22Rv1 (cell line): ENCODE data around the gene TBC1D22A.

ENCODE experiments used
- ZFX ChIP-seq: fragments of 450-650 bp; IDR thresholded peaks from 2 replicates; pipeline ENCODE4 v1.6.1; 2017; ENCODE audit warnings: antibody characterized with exemption, borderline replicate concordance
- TF ChIP-seq, protein P1 (sequence below): fragments of 450-650 bp; IDR thresholded peaks from 2 replicates; pipeline ENCODE4 v1.5.1; 2017; ENCODE audit warnings: mild to moderate bottlenecking

DNA sequence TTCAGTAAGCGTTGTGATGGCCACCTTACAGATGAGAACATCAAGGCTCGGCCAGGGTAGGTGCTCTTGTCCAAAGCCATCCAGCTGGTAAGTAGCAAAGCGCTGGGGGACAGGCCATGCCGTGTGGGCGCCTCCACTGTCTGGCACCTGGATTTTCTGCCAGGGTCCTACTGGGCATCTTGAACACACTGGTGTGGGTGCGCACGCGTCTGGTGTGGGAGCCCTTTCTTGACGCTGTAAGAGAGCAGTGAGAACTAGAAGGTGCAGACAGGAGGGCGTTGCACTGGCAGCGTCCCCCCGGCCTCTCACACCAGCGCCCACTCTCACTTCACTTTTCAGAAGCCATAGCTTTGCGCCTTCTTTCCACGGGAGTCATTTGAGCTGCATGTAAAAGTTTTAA, 296.6 kb downstream of the TBC1D22A start:
- TF ChIP-seq, protein P1, sequence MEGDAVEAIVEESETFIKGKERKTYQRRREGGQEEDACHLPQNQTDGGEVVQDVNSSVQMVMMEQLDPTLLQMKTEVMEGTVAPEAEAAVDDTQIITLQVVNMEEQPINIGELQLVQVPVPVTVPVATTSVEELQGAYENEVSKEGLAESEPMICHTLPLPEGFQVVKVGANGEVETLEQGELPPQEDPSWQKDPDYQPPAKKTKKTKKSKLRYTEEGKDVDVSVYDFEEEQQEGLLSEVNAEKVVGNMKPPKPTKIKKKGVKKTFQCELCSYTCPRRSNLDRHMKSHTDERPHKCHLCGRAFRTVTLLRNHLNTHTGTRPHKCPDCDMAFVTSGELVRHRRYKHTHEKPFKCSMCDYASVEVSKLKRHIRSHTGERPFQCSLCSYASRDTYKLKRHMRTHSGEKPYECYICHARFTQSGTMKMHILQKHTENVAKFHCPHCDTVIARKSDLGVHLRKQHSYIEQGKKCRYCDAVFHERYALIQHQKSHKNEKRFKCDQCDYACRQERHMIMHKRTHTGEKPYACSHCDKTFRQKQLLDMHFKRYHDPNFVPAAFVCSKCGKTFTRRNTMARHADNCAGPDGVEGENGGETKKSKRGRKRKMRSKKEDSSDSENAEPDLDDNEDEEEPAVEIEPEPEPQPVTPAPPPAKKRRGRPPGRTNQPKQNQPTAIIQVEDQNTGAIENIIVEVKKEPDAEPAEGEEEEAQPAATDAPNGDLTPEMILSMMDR: no peak
- TF ChIP-seq ZFX: no peak
